Measurements from ENCODE around the gene ATOSA.

ATOSA gene

DNA sequence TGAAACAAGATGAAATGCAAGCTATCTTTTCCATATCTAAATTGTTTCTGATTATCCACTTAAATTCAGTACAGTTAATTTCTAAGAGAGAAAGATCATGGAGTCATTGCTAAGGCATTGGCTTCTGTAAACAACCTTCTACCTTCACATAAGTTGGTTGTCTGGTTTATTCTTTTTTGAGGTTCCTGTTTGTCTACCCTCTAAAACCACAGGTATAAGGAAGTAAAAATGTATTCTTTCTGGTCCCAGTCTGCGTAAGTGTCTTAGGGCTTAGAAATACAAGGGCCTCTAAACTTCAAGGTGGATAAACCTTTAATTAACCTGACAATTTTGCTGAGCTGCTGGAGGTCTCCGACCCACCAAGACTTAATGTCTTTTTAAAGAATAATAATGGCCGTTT, 3.6 kb upstream of the ATOSA start:
- DNase-seq: peak; percentile 42

DNA sequence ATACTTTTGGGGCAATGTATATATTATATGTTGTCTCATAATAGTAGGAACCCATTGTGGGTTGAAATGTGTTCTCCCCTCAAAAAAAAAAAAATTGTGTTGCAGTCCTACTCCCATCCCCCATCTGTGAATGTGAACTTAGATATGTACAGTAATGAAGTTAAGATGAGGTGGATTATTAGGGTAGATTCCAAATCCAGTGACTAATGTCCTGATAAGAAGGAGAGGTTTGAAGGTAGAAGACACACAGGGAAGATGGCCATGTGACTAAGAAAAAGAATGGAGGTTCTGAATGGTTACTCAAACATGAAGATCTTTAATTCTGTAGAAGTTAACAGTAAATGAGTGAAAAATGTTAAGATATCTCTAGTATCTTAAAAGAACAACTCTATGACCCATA, 3.0 kb upstream of the ATOSA start:
- DNase-seq: no peak

DNA sequence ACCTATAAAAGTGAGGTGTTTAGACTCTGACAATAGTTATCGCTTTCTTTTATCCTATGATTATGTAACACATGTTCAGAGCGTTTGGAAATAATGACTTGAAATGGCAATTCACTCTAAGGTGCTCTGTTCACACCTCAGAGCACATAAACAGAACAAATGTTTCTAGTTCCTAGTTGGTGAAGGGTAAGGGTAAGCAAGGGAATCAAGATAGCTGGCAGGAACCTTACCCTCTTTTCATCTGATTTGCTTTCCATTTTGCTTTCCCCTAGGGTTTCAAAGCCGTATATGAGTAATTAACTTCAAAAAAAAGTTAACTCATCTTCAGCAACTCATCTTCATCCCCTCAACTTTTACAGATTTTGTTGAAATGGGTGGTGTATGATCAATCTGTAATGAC, 2.3 kb upstream of the ATOSA start:
- DNase-seq: no peak

DNA sequence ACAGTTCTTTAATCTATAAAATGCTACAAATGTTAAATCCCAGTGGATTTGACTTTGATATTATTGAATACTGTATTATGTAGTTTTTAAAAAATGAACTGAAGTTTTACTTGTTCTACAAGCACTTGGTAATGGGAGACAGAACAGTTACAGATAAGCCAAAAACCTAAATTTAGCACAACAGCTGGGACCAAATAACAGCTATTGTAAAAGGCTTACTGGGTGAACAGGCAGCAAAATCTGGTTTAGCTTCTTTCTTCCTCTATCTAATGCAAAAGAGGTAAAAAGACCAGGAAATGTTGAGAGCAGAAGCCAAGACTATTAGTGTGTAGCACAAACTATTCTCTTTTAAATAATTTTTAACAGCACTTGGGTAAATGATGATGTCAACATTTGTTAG, 1.6 kb upstream of the ATOSA start:
- no peak for DNase-seq

DNA sequence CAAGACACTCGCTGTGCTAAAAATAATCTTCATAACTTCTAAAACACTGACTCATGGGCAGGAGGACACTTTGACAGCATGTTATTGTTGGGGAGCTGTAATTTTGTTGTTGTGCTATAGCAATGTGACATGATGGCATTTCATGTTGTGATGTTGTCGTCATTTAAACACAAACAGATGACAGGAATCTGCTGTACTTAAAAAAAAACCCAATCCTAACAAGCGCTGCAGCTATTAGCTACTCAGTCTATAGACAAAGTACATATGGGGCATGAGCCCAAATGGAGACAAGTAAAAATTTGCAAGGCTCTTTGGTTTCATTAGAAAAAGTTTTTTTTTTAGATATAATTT, 828 bp upstream of the ATOSA start:
- no peak for DNase-seq

DNA sequence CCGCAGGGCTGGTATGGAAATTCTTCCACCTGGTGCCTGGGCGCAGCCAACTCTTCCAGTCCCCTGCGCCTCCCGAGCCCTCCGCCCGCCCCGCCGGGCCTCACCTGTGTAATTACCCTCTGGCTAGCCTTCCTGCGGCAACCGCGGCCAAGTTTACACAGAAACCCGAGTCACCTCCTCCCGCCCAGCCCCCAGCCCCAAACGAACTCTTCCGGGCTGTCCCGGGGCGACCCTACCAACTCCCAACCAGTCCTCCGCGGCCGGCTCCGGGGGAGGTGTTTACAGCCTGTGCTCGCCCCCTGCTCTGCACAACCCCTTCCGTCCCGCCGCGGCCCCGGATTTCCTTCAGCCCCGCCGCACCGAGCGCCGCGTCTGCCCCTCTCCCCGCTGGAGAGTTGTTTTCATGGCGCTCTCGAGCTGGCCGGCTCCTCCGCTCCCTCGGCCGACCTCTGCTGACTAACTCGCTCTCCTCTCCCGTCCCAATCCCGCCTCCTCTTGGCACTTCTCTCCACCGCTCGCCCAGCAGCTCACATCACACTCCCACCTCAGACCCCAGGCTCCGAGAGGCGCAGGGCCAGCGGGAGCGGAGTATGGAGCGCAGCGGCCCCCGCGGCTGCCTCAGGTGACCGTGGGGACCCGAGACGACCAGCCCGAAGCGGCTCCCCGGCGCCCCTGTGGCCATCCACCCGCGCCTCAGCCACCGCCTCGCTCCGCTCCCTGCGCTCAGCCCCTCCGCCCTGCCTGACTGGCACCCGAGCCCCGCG, 538 bp downstream of the ATOSA start:
- peak; percentile 62 for DNase-seq

DNA sequence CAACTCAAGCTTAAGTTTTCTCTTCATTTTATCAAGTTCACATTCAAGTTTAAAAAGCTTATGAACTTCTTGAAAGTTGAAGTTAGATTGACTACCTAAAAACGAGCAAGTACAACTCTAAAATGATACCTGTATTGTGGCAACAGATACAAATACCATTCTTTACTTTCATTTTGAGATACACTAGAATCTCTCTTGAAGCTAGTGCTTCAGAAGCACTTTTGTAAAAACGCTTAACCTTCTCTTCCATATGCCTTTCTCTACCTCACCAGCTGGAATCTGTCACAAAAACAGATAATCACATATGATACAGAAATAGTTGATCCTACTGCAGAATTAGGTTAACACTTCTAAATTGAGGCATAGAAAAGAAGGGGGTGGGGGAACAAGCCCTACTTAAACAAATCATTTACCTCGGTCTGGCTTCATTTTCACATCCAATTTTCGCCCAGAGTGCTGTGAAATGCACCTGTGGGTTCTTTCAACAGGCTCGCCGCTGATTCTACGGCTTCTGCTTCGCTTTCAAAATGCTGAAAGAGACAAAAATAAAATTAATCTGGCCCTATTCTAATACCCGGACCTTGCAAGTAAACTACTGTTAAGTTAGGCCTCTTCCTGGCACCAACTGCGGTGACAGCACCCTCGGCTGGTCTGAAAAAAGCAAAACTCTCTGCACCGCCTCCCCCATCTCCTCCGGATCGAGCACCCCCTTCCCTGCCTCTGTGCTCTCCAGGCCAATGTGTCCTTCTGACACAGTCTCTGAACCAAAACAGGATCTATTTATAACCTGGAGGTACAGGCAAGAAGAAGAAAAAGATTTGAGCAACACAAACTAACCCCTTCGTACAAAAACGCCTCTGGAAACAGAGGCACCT, 1.4 kb downstream of the ATOSA start:
- DNase-seq: peak; percentile 82

DNA sequence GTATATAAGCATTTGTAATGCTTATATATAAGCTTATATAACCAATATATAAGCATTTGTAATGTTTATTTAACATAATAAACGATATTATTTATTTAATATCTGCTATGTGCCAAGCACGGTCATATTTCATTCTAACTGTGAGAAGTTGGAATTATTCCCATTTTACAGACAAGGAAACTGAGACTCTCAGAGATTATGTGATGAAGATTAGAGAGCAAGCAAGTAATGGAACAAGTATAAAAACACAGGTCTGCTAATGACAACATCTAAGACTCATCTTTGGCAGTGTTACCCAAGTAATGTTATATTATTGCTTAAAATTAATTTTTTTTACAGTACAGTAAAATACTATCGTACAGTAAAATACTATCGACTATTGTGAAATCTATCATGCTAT, 4.4 kb downstream of the ATOSA start:
- DNase-seq: no peak

DNA sequence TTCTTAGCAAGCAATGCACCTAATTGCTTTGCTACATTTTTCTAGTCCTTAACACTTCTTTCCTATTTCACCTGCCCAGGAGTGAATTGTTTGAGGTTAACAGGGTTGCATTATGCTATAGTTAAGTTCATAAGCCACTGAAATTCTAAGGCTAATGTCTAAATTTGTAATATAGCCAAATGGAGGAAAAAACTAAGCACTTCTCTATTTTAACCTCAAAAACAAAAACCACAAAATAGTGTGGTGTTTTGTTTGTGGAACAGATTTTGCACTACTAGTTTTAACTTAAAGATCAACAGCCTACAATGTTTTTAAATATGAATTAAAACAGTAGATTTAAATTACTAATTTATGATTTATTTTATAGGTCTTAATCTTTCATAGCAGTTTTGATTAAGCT, 5.5 kb downstream of the ATOSA start:
- DNase-seq: no peak

DNA sequence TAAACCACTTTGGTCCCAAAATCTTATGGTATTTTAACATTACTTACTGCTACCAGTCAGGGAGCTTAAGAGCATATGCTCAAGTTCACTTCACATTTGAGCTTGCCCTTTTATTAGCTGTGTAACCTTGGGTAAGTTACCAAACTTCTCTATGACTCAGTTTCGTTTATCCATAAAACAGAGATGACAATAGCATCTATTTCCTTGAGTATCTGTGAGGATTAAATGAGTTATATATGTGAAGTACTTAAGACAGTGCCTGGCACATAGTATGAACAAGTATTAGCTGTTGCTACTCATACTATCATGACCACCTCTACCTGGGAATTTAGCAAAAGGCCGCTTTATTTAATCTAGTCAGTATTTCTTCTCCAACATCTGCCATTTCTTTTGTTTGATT, 5.9 kb downstream of the ATOSA start:
- DNase-seq: no peak

DNA sequence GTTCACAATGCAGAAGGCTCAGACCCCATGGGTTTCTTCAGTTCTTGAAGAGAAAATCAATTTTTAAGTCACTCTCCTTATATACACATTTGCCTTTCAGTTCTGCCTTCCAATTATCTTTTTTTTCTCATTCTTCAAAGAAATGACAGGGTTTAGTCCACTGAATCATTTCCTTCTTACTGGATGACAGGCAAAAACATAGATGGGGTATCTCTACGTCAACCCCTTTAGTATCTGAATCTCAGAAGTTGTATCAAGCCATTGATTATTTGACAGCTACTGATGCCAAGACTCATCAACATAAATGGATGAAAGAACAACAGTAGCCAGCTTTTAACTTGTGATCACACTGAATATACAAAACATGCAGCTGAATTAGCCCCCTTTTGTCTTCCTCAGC, 6.5 kb downstream of the ATOSA start:
- DNase-seq: no peak

DNA sequence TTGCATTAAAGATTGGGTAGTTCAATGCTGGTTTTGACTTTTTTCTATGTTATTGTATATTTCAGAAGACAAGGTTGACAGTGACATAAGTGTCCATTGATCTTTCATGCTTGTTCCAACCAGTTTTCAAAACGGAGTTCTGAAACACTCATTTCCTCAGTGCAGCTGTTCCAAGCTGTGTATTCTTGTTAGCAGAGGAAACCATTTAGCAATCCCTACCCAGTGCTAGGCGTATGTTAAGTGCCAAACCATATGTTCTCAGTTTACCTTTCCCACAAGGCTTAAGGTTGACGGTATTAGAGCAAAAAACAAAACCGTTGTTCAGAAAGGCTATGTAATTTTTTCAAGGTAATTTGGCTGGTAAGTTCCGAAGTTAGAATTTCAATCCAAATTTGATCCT, 9.1 kb downstream of the ATOSA start:
- no peak for DNase-seq

DNA sequence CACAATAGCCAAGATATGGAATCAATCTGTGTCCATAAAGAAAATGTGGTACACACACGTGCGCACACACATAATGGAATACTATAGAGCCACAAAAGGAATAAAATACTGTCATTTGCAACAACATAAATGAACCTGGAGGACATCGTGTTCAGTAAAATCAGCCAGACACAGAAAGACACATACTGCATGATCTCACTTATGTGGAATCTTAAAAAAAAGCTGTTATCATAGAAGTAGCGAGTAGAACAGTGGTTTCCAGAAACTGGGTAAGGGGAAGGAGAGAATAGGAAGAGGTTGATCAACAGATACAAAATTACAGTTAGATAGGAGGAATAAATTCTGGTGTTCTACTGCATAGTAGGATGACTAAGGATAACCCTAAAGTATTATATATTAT, 11.1 kb downstream of the ATOSA start:
- no peak for DNase-seq

DNA sequence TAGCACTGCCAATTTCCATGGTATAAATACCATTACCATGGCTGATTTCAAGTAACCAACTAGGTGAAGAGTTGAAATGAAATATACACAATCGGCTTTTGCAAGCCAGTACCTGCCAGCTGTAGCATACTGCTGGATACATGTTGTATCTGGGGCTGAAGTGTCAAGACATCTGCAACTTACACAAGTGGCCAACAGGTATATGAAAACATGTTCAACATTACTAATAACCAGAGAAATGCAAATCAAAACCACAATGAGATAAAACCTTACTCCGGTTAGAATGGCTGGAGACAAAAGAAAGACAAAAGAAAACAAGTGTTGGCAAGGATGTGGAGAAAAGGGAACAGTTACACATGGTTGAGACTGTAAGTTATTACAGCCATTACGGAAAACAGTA, 11.6 kb downstream of the ATOSA start:
- DNase-seq: no peak

DNA sequence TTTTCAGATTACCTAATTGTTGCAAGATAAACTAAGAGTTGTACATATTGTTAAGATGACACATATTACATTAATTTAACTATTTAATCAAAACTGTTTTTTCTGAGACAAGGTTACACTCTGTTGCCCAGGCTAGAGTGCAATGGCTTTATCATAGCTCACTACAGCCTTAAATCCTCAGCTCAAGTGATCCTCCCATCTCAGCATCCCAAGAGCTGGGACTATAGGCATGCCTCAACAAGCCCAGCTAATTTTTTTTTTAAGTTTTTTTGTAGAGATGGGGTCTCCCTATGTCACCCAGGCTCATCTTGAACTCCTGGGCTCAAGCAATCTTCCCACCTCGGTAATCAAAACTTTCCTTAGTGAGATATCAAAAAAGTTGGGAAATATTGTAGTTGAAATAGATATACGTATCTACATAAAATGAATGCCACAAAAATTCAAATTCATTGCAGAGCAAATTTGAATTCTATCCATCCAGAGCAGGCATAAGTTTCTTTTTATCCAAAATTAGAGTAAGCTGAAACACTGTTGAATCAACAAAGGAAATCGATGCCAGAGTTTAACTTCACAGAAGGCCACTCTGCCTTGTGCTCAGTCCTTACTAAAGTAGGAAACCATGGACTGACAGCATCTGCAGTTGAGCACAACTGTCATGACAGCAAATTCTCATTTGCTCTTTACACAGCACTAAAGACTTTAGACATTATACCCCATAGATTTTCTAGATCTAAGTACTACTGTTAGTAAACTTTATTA, 15.5 kb downstream of the ATOSA start:
- no peak for DNase-seq

DNA sequence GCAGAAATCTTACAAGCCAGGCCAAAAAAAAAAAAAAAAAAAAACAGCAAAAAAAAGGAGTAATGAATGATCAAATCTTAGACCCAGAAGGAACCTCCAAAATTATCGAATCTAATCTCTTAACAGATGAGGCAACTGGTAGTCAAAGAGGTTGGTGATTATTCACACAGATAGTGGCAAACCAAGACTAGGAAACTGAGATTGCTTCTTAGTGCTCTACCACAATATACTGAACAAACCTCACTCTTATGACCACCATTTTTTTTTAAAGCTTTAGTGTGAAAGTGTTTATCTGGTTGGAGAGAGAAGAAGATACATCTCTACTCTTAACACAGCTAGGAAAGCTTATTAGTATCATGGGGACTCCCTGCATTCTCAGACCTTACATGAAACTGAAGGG, 17.3 kb downstream of the ATOSA start:
- peak; percentile 24 for DNase-seq

DNA sequence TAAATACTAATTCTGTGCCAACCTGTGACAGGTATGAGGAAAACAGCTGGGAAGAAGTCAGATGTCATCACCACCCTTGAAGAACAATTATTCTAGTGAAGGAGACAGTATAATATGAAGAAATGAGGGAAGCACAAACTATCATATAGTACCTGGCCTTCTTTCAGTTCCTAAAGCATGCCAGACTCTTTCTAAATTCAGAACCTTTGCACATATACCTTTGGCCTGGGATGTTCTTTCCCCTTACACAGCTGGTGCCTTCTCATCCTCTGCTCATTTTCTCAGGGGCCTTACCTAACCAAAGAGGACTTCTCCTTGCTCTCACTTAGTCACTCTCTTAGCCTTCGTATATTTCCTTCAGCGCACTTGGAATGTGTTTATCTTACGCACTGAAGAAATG, 19.0 kb downstream of the ATOSA start:
- DNase-seq: no peak

DNA sequence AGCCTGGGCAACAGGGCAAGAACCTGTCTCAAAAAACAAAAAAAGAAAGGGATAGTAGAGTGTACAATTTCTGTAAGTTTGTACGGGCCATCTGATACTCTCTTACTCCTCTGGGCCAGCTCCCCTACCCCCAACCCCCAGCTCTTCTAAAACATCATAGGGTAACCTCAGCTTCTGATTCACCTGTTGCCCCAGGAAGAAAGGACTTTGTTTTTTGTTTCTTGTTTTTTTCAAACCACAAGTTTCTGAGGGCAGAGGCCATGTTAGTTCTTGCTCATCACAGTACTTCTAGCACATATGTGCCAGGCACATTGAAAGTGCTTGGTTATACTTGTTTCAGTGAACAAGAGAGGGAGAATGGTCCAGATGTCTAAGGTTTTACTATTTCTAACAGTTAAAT, 20.2 kb downstream of the ATOSA start:
- DNase-seq: no peak

DNA sequence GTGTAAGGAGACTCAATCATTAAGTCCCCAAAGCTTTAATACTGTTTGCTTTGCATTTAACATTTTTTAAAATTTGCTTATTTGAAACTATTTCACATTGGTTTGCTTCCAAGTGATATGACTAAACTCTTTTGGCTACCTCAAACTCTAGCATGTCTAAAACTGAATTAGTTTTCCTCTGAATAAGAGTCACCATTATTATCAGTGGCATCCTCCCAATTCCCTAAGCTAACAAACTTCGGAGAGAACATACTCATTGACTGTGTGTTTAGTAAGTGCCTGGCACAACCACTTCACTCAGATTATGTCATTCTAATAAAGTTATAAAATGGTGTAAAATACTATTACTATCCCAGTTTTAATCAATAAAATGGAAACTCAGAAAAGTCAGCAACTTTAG, 21.9 kb downstream of the ATOSA start:
- no peak for DNase-seq

DNA sequence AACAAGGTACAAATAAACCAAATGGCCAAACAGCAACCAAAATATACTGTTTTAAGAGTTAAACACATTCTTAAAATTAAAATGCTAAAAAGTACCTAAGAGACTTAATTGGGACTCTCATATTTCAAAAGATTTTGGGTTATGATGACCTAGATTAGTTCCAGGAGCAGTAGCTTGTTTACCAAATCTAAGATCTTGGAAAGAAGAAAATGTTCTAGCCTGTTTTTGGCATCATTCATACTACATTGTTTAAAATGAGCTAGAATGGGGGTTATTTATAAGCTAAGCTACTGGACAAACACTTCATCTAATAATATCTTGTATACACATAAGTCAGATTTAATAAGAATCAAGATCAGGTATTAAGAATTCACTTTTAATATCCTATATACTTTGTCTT, 22.8 kb downstream of the ATOSA start:
- DNase-seq: no peak

DNA sequence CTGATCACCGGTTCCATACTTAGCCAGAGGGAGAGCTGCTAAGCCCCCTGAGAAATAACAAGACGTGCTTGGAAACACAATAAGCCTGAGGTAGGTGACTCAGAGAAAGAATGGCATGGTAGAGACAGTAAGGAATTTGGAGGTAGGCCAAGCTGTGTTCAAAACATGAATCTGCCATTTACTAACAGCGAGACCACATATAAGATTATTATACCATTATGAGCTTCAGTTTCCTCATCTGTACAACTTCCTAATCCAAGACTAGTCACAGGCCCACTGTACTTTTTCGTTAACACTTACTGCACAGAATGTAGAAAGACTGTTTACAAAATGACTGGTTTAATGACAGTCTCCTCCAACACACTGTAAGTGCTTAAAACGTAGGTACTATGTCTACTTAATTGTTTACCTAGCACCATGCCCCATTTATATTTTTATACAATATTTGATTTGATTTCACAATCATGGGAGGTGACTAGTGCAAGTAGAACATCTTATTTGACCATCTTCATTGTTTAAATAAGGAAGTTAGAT, 25.7 kb downstream of the ATOSA start:
- DNase-seq: no peak

DNA sequence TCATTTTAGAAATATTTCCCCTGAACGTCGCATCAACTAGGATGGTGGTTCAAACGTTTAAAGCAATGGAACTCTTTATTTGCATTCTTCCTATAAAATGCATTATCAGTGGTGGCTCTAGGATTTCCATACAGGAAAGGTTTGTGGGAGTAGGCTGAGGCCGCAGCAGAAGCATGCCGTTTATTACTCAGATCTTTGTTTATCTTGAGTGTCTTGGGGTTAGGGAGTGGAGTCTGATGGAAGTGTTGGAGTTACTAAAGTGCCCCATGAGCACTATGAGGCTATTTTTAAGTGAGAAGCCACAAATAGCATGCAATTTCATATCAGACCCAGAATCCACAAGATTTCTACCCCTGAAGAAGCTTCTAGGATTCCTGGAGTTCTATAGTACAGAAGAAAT, 26.2 kb downstream of the ATOSA start:
- DNase-seq: no peak

DNA sequence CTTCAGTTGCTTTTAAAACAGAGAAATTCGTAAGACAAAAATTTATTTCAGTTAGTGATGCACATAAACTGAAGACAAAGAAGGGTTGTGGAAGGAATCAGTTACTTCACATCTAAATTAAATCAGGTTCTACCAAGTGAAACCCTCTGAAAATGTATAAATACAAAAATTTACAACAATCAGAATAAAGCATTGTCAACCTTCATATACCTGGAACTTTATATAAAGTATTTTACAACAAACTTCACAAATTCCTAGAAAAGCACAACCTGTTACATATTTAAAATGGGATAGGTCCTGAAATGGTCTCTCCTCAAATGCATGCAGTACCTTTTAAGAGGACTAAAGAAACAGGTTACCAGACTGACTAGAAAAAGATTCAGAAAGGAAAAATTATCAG, 26.9 kb downstream of the ATOSA start:
- DNase-seq: no peak

DNA sequence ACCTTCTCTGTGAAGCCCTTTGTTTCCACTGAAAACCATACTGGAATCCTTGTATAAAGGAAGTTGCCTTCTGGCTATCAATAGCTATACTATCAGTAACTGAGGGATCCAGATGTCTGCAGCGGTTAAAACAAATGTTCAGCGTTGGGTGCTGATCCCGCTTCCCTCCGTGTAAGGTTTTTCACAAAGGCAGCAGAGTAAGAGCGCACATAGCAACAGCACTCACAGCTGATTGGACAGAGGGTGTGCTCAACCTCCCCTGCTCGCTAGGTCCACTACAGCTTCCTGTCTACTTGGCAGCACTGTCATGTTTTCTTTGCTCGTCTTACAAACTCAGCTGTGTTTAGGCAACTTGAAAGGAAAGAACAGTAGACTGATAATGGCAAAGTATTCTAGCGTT, 27.3 kb downstream of the ATOSA start:
- DNase-seq: peak; percentile 63
